ENCODE measurements around the gene RSPO1. TPM values are rescaled to one million over a fixed set of nuclear protein-coding genes. Genes with fewer than 3 reads are reported as not detected.
A peak's percentile ranks its signal among the peaks of the same experiment; 100 is the strongest.
"Not testable (repeated sequence)": the region's sequence is repeated elsewhere in the genome, so short reads cannot be mapped to it uniquely, and the experiment has no call there.

Gene RSPO1
- total and polyA plus RNA-seq, 2 donors = 0.02 TPM; not detected in 1

DNA sequence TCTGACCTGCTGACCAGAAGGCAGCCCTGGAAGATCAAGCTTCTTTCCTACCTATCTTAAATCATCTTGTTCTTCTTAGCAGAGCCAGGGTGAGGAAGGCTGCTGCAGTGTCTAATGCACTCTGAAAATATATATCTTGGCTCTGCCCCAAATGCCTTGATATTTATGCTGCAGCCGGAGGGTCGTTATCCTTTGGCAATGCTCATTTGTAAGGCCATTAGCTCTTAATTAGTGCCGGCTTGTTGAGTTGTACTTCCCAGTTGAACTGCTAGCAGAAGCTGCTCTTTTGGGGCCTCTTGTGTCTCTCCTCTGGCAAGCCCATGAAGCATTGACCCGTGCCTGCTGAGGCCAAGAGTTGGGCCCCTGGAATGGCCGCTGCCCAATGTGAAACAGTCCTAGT lies 34.8 kb downstream of the RSPO1 start:
- WGBS = 90% methylated on average over 5 of the region's 5 CpGs

GRCh38 chr1:37596182-37596667 lies 38.5 kb downstream of the RSPO1 start:
- 4% methylated on average over 3 of the region's 3 CpGs for WGBS

More for the DNA sequence above, 34.8 kb downstream of the RSPO1 start:
- no peak for DNase-seq (ENCODE audit: low read depth in 6 of 9, low spot score in 9 of 9)
- H3K4me1 ChIP-seq (ENCODE audit: control insufficient read depth in 2 of 2, insufficient read depth in 2 of 2, low read length in 2 of 2) = peaks cover 4 to 7% of the 10 kb centered on the region in 2 donors
- no peaks in the 10 kb centered on the region for H3K36me3 ChIP-seq (ENCODE audit: control insufficient read depth in 2 of 2, insufficient read depth in 2 of 2, low read length in 1 of 2)
- H3K4me3 ChIP-seq (ENCODE audit: low read length in 2 of 2) = no peak overlapping the region
- no peak overlapping the region for H3K27ac ChIP-seq (ENCODE audit: low read depth in 1 of 2, low read length in 1 of 2)
- peaks cover 0 to 14% of the 10 kb centered on the region in 2 donors for H3K27me3 ChIP-seq (ENCODE audit: control insufficient read depth in 2 of 2, insufficient read depth in 1 of 2, low read length in 1 of 2)
- no peaks in the 10 kb centered on the region for H3K9me3 ChIP-seq (ENCODE audit: control insufficient read depth in 2 of 2, insufficient read depth in 1 of 2, low read length in 1 of 2)

GRCh38 chr1:37595440-37596181 lies 39.1 kb downstream of the RSPO1 start, which contains the start of gene GNL2:
GNL2 (minus strand) TSS chr1:37595937; CDS start chr1:37595822, 115 bp downstream.
- Histone ChIP-seq H3K9me3 (ENCODE audit: control insufficient read depth in 2 of 2, insufficient read depth in 1 of 2, low read length in 1 of 2) (no peaks in the 10 kb centered on the region), H3K4me3 (ENCODE audit: low read length in 2 of 2) (peak within 1 kb of the TSS; percentile 77 to 93), H3K4me1 (ENCODE audit: control insufficient read depth in 2 of 2, insufficient read depth in 2 of 2, low read length in 2 of 2) (peaks cover 8 to 13% of the 10 kb centered on the region in 2 donors), H3K27me3 (ENCODE audit: control insufficient read depth in 2 of 2, insufficient read depth in 1 of 2, low read length in 1 of 2) (peaks cover 0 to 8% of the 10 kb centered on the region in 2 donors), H3K36me3 (ENCODE audit: control insufficient read depth in 2 of 2, insufficient read depth in 2 of 2, low read length in 1 of 2) (peaks cover 8 to 26% of the 10 kb centered on the region in 2 donors), H3K27ac (ENCODE audit: low read depth in 1 of 2, low read length in 1 of 2) (peak within 1 kb of the TSS; percentile 79 to 92)
- under 1% methylated on average over 51 of the region's 51 CpGs for WGBS
- peak; percentile 88 to 99 (median 96) for DNase-seq (ENCODE audit: low read depth in 6 of 9, low spot score in 9 of 9)

More at GRCh38 chr1:37596182-37596667, 38.5 kb downstream of the RSPO1 start:
- DNase-seq (ENCODE audit: low read depth in 6 of 9, low spot score in 9 of 9) = no peak
- peaks cover 5 to 20% of the 10 kb centered on the region in 2 donors for H3K36me3 ChIP-seq (ENCODE audit: control insufficient read depth in 2 of 2, insufficient read depth in 2 of 2, low read length in 1 of 2)
- H3K9me3 ChIP-seq (ENCODE audit: control insufficient read depth in 2 of 2, insufficient read depth in 1 of 2, low read length in 1 of 2) = no peaks in the 10 kb centered on the region
- peak overlapping the region in 1 of 2 donors; percentile 9 for H3K27ac ChIP-seq (ENCODE audit: low read depth in 1 of 2, low read length in 1 of 2)
- H3K4me1 ChIP-seq (ENCODE audit: control insufficient read depth in 2 of 2, insufficient read depth in 2 of 2, low read length in 2 of 2) = peaks cover 8 to 13% of the 10 kb centered on the region in 2 donors
- H3K4me3 ChIP-seq (ENCODE audit: low read length in 2 of 2) = peak overlapping the region; percentile 77 to 93
- H3K27me3 ChIP-seq (ENCODE audit: control insufficient read depth in 2 of 2, insufficient read depth in 1 of 2, low read length in 1 of 2) = peaks cover 0 to 8% of the 10 kb centered on the region in 2 donors

DNA sequence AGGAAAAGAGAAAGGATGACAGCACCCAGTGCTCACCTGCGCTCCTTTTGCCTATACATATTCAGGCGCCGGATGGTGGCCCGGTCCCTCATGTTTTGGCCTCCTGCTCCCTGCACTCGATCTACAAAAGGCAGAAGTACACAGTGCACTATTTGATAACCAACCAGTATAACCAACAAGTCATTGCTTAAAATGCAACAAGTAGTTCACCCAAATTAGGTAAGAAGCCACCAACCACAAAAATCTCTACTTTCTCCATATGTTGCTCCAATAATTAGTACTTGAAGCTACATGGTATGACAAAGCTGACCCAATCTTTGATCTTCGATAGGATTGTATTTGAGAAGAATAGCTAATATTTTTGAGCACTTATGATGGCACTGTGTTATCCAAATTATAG lies 41.0 kb downstream of the RSPO1 start:
- Histone ChIP-seq H3K9me3 (ENCODE audit: control insufficient read depth in 2 of 2, insufficient read depth in 1 of 2, low read length in 1 of 2) (no peaks in the 10 kb centered on the region), H3K36me3 (ENCODE audit: control insufficient read depth in 2 of 2, insufficient read depth in 2 of 2, low read length in 1 of 2) (peaks cover 17 to 40% of the 10 kb centered on the region in 2 donors), H3K4me3 (ENCODE audit: low read length in 2 of 2) (no peak overlapping the region), H3K4me1 (ENCODE audit: control insufficient read depth in 2 of 2, insufficient read depth in 2 of 2, low read length in 2 of 2) (peaks cover 8 to 13% of the 10 kb centered on the region in 2 donors), H3K27ac (ENCODE audit: low read depth in 1 of 2, low read length in 1 of 2) (no peak overlapping the region), H3K27me3 (ENCODE audit: control insufficient read depth in 2 of 2, insufficient read depth in 1 of 2, low read length in 1 of 2) (peaks cover 0 to 2% of the 10 kb centered on the region in 2 donors)
- WGBS = over 99% methylated on average over 6 of the region's 6 CpGs
- DNase-seq (ENCODE audit: low read depth in 6 of 9, low spot score in 9 of 9) = no peak

DNA sequence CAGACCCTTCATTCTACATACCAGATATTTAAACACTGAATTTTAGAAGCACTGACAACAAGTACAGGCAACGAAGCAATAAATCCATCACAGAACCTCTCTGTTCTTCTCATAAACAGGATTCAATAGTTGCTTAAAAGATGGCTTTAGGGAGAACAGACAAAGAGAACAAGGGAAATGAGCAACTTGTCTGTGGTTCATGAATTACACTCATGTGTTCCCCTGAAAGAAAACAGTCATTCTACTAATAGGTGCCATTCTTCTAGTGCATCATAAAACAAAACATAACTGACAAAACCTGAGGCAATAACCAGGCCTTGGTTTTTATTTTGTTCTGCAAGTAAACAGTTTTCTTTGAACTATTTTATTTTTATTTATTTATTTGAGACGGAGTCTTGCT lies 45.8 kb downstream of the RSPO1 start:
- DNase-seq (ENCODE audit: low read depth in 6 of 9, low spot score in 9 of 9) = no peak
- 97% methylated on average over 2 of the region's 2 CpGs for WGBS
- H3K9me3 ChIP-seq (ENCODE audit: control insufficient read depth in 2 of 2, insufficient read depth in 1 of 2, low read length in 1 of 2) = no peaks in the 10 kb centered on the region
- no peak overlapping the region for H3K4me3 ChIP-seq (ENCODE audit: low read length in 2 of 2)
- no peaks in the 10 kb centered on the region for H3K27me3 ChIP-seq (ENCODE audit: control insufficient read depth in 2 of 2, insufficient read depth in 1 of 2, low read length in 1 of 2)
- H3K36me3 ChIP-seq (ENCODE audit: control insufficient read depth in 2 of 2, insufficient read depth in 2 of 2, low read length in 1 of 2) = peaks cover 32 to 61% of the 10 kb centered on the region in 2 donors
- H3K27ac ChIP-seq (ENCODE audit: low read depth in 1 of 2, low read length in 1 of 2) = no peak overlapping the region
- H3K4me1 ChIP-seq (ENCODE audit: control insufficient read depth in 2 of 2, insufficient read depth in 2 of 2, low read length in 2 of 2) = no peaks in the 10 kb centered on the region

DNA sequence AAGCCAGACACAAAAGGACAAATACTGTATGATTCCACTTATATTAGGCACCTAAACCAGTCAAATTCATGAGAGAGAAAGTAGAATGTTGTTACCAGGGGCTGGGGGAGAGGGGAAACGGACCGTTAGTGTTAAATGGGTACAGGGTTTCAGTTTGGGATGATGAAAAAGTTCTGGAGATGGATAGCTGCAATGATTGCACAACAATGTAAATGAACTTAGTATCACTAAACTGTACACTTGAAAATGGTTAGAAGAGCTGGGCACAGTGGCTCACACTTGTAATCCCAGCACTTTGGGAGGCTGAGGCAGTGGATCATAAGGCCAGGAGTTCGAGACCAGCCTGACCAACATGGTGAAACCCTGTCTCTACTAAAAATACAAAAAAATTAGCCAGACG lies 50.1 kb downstream of the RSPO1 start:
- H3K4me3 ChIP-seq (ENCODE audit: low read length in 2 of 2); DNase-seq (ENCODE audit: low read depth in 6 of 9, low spot score in 9 of 9); H3K27ac ChIP-seq (ENCODE audit: low read depth in 1 of 2, low read length in 1 of 2); H3K27me3 ChIP-seq (ENCODE audit: control insufficient read depth in 2 of 2, insufficient read depth in 1 of 2, low read length in 1 of 2); H3K9me3 ChIP-seq (ENCODE audit: control insufficient read depth in 2 of 2, insufficient read depth in 1 of 2, low read length in 1 of 2); H3K4me1 ChIP-seq (ENCODE audit: control insufficient read depth in 2 of 2, insufficient read depth in 2 of 2, low read length in 2 of 2): not testable (repeated sequence)
- WGBS = 98% methylated on average over 4 of the region's 4 CpGs
- H3K36me3 ChIP-seq (ENCODE audit: control insufficient read depth in 2 of 2, insufficient read depth in 2 of 2, low read length in 1 of 2) = peaks cover 32 to 54% of the 10 kb centered on the region in 2 donors

DNA sequence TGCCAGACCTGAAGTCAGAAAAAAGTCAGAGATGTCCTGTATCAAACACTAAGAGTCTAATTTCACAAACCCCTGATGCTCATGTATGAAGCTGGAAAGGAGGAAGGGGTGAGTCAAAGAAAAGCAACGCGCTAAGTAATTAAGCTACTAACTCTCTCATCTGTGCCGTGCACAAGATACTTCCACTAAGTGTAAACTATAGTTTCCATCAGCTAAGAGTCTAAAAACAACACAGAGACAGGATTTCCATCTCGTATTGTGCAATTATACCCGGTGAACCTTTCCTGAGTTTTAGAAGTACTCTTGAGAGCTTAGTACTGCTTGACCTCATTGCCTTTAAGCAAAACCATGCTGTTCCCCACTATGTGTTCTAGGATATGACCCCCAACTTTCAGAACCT lies 59.0 kb downstream of the RSPO1 start:
- Histone ChIP-seq H3K4me3 (ENCODE audit: low read length in 2 of 2) (no peak overlapping the region), H3K4me1 (ENCODE audit: control insufficient read depth in 2 of 2, insufficient read depth in 2 of 2, low read length in 2 of 2) (no peaks in the 10 kb centered on the region), H3K27me3 (ENCODE audit: control insufficient read depth in 2 of 2, insufficient read depth in 1 of 2, low read length in 1 of 2) (no peaks in the 10 kb centered on the region), H3K36me3 (ENCODE audit: control insufficient read depth in 2 of 2, insufficient read depth in 2 of 2, low read length in 1 of 2) (peaks cover 60 to 73% of the 10 kb centered on the region in 2 donors), H3K27ac (ENCODE audit: low read depth in 1 of 2, low read length in 1 of 2) (no peak overlapping the region), H3K9me3 (ENCODE audit: control insufficient read depth in 2 of 2, insufficient read depth in 1 of 2, low read length in 1 of 2) (no peaks in the 10 kb centered on the region)
- WGBS = 99% methylated on average over 5 of the region's 5 CpGs
- no peak for DNase-seq (ENCODE audit: low read depth in 6 of 9, low spot score in 9 of 9)

GRCh38 chr1:37574834-37575480 lies 59.7 kb downstream of the RSPO1 start:
- H3K36me3 ChIP-seq (ENCODE audit: control insufficient read depth in 2 of 2, insufficient read depth in 2 of 2, low read length in 1 of 2) = peaks cover 62 to 70% of the 10 kb centered on the region in 2 donors
- no peak for DNase-seq (ENCODE audit: low read depth in 6 of 9, low spot score in 9 of 9)
- H3K27ac ChIP-seq (ENCODE audit: low read depth in 1 of 2, low read length in 1 of 2) = no peak overlapping the region
- no peaks in the 10 kb centered on the region for H3K27me3 ChIP-seq (ENCODE audit: control insufficient read depth in 2 of 2, insufficient read depth in 1 of 2, low read length in 1 of 2)
- 95% methylated on average over 7 of the region's 7 CpGs for WGBS
- no peaks in the 10 kb centered on the region for H3K9me3 ChIP-seq (ENCODE audit: control insufficient read depth in 2 of 2, insufficient read depth in 1 of 2, low read length in 1 of 2)
- H3K4me3 ChIP-seq (ENCODE audit: low read length in 2 of 2) = no peak overlapping the region
- H3K4me1 ChIP-seq (ENCODE audit: control insufficient read depth in 2 of 2, insufficient read depth in 2 of 2, low read length in 2 of 2) = no peaks in the 10 kb centered on the region
